ENCODE data around the gene THAP9.

The THAP9 gene

GRCh38 chr4:82889287-82889686 lies 11.2 kb upstream of the THAP9 start:
- in situ Hi-C loops (cut with HindIII; ENCODE audit: low sequenced_read_pairs): no loop called here
- TF ChIP-seq, protein P1, sequence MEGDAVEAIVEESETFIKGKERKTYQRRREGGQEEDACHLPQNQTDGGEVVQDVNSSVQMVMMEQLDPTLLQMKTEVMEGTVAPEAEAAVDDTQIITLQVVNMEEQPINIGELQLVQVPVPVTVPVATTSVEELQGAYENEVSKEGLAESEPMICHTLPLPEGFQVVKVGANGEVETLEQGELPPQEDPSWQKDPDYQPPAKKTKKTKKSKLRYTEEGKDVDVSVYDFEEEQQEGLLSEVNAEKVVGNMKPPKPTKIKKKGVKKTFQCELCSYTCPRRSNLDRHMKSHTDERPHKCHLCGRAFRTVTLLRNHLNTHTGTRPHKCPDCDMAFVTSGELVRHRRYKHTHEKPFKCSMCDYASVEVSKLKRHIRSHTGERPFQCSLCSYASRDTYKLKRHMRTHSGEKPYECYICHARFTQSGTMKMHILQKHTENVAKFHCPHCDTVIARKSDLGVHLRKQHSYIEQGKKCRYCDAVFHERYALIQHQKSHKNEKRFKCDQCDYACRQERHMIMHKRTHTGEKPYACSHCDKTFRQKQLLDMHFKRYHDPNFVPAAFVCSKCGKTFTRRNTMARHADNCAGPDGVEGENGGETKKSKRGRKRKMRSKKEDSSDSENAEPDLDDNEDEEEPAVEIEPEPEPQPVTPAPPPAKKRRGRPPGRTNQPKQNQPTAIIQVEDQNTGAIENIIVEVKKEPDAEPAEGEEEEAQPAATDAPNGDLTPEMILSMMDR (IDR thresholded peaks at IDR 0.05; ENCODE audit: low read depth, low read length): no peak
- DNase-seq (ENCODE audit: low read depth, low spot score): no peak
- peak overlapping the region; percentile 99 for H3K4me3 ChIP-seq (ENCODE audit: low read depth, low read length)

- TF ChIP-seq, protein P1 (IDR thresholded peaks at IDR 0.05; ENCODE audit: low read depth, low read length): no peak
- no peak for DNase-seq (ENCODE audit: low read depth, low spot score)
- peak overlapping the region; percentile 99 for H3K4me3 ChIP-seq (ENCODE audit: low read depth, low read length)
- in situ Hi-C loops (cut with HindIII; ENCODE audit: low sequenced_read_pairs): no loop called here
Observed at GRCh38 chr4:82890528-82890900, 10.0 kb upstream of the THAP9 start.

GRCh38 chr4:82890901-82891706 lies 9.4 kb upstream of the THAP9 start, which contains the start of gene SEC31A:
TSS of gene SEC31A (minus strand) at chr4:82891153. CDS start at chr4:82881936, 9,217 bp downstream.
- H3K4me3 ChIP-seq (ENCODE audit: low read depth, low read length): peak within 1 kb of the TSS; percentile 99
- in situ Hi-C loops (cut with HindIII; ENCODE audit: low sequenced_read_pairs): no loop called here
- DNase-seq (ENCODE audit: low read depth, low spot score): peak; percentile 97
- TF ChIP-seq, protein P1 (IDR thresholded peaks at IDR 0.05; ENCODE audit: low read depth, low read length): no peak

DNA sequence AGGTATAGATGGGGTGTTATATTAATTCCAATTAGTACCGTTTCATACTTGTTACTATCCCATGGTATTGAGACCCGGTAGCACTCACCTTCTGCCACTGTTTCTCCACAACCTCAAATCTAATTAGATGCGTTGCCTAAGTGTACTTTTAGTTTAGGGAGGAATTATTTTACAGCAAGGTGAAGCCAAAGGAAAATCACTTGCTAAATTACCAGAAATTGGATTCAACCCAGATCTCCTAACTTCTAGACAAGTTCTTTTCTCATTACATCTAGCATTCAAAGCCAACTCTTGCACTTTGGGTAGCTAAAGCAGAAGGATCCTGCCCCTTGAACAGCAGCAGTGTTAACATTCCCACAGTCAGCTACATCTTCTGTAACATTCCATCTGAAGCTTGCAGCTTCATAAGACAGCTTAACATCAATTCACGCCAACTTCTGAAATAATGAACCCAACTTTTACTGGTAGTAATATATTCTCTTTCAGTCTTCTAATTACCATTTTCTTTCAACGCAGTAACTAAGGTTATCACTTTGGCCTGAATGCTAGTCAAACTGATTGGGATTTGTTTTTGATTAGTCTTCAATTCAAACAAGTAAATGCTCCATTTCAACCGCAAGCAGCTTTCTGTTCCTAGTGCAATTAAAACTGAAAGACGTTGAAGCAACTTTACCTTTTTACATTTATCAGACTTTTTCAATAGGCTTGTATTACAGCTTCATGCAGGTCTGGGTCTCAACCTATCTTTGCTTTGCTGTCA lies 8.6 kb upstream of the THAP9 start:
- TF ChIP-seq, protein P1 (IDR thresholded peaks at IDR 0.05; ENCODE audit: low read depth, low read length): no peak
- peak overlapping the region; percentile 99 for H3K4me3 ChIP-seq (ENCODE audit: low read depth, low read length)
- DNase-seq (ENCODE audit: low read depth, low spot score): peak; percentile 42
- in situ Hi-C loops (cut with HindIII; ENCODE audit: low sequenced_read_pairs): no loop called here

DNA sequence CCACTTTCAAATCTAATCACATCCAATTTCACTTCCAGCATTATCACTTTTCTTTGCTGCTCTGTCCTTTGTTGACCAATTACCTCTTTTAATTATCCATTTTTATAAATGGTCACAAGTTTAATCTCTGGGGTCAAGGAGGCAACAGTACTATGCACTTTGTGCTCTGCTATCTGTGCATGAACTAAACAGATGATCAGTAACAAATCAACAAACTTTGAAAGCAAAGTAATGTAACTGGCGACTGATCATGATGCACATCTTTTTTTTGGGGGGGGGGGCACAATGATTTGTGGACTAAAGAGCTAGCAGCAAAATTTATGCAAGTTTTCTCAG lies 8.1 kb upstream of the THAP9 start:
- no peak for DNase-seq (ENCODE audit: low read depth, low spot score)
- TF ChIP-seq, protein P1 (IDR thresholded peaks at IDR 0.05; ENCODE audit: low read depth, low read length): no peak
- in situ Hi-C loops (cut with HindIII; ENCODE audit: low sequenced_read_pairs): no loop called here
- H3K4me3 ChIP-seq (ENCODE audit: low read depth, low read length): no peak overlapping the region

GRCh38 chr4:82893942-82894341 lies 6.6 kb upstream of the THAP9 start:
- in situ Hi-C loops (cut with HindIII; ENCODE audit: low sequenced_read_pairs): no loop called here
- TF ChIP-seq, protein P1 (IDR thresholded peaks at IDR 0.05; ENCODE audit: low read depth, low read length): no peak
- no peak for DNase-seq (ENCODE audit: low read depth, low spot score)
- H3K4me3 ChIP-seq (ENCODE audit: low read depth, low read length): no peak overlapping the region
